Effector memory CD8-positive, alpha-beta T cell (primary cell): ENCODE measurements around the gene NUDT5.

Experiments used
- ATAC-seq: fragments of 150-1000 bp; cut with Tn5 transposase; replicated peaks from 2 replicates; pipeline ENCODE4 v1.10.0; 2021; ENCODE audit warnings: mild to moderate bottlenecking, moderate library complexity
- DNase-seq, 3 experiments: peaks; one replicate each; pipeline ENCODE4 v3.0.0; 2021
- H3K27ac Mint-ChIP-seq, 2 donors: one replicate each; pipeline ENCODE4 v1.8.0; 2022; ENCODE audit warnings: mild to moderate bottlenecking in 2 of 2, mixed read lengths in 2 of 2, moderate library complexity in 2 of 2
- H3K27me3 Mint-ChIP-seq, 2 donors: one replicate each; pipeline ENCODE4 v1.8.0; 2022; ENCODE audit warnings: mixed read lengths in 2 of 2
- H3K36me3 Mint-ChIP-seq: one replicate; pipeline ENCODE4 v1.8.0; 2022; ENCODE audit warnings: mild to moderate bottlenecking, moderate library complexity, mixed read lengths; ENCODE audit not compliant: insufficient read depth
- H3K4me1 Mint-ChIP-seq, 2 donors: one replicate each; pipeline ENCODE4 v1.8.0; 2022; ENCODE audit warnings: low read depth in 2 of 2, mixed read lengths in 2 of 2
- H3K4me3 Mint-ChIP-seq, 2 donors: one replicate each; pipeline ENCODE4 v1.8.0; 2022; ENCODE audit warnings: mild to moderate bottlenecking in 2 of 2, mixed read lengths in 2 of 2, moderate library complexity in 2 of 2
- H3K9me3 Mint-ChIP-seq, 2 donors: one replicate each; pipeline ENCODE4 v1.8.0; 2022; ENCODE audit warnings: mixed read lengths in 2 of 2

NUDT5 gene

GRCh38 chr10:12221323-12222298 lies 25.9 kb upstream of the NUDT5 start:
- DNase-seq: no peak
- Mint-ChIP-seq H3K4me3 (no peak overlapping the region), H3K36me3 (peaks cover 82% of the 10 kb centered on the region), H3K27me3 (no peaks in the 10 kb centered on the region), H3K27ac (peak overlapping the region; percentile 6 to 77), H3K4me1 (peaks cover 3 to 9% of the 10 kb centered on the region in 2 donors), H3K9me3 (no peaks in the 10 kb centered on the region)
- no peak for ATAC-seq

DNA sequence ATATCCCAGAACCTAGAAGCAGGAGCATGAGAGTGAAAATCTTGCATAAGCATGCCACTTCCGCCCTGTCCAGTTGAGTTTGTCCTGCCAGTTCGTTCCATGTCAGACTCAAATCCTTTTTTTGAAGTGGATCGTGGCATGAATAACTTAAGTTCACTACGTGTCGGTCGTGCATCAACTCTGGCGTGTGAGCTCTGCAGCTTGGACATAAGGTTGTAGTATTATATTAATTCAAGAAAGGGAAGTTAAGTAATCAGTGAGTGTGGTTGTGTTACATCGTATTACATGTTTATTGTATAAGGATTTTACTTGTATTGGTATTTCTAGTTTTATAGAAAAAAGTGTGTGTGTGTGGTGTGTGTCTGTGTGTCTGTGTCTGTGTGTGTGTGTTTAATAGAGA lies 23.3 kb upstream of the NUDT5 start:
- Mint-ChIP-seq H3K27ac (peak overlapping the region in 1 of 2 donors; percentile 70), H3K4me1 (peaks cover 10 to 22% of the 10 kb centered on the region in 2 donors), H3K27me3 (no peaks in the 10 kb centered on the region), H3K4me3 (no peak overlapping the region), H3K36me3 (peaks cover 69% of the 10 kb centered on the region), H3K9me3 (no peaks in the 10 kb centered on the region)
- no peak for ATAC-seq
- DNase-seq: no peak

- peak; percentile 47 to 54 (median 50) for DNase-seq
- Mint-ChIP-seq H3K36me3 (peaks cover 71% of the 10 kb centered on the region), H3K27me3 (no peaks in the 10 kb centered on the region), H3K27ac (peak overlapping the region; percentile 24 to 93), H3K4me1 (peaks cover 12 to 18% of the 10 kb centered on the region in 2 donors), H3K4me3 (peak overlapping the region; percentile 17 to 52), H3K9me3 (no peaks in the 10 kb centered on the region)
- peak; percentile 33 for ATAC-seq
These were observed 19.1 kb upstream of the NUDT5 start for GRCh38 chr10:12214763-12215218.

DNA sequence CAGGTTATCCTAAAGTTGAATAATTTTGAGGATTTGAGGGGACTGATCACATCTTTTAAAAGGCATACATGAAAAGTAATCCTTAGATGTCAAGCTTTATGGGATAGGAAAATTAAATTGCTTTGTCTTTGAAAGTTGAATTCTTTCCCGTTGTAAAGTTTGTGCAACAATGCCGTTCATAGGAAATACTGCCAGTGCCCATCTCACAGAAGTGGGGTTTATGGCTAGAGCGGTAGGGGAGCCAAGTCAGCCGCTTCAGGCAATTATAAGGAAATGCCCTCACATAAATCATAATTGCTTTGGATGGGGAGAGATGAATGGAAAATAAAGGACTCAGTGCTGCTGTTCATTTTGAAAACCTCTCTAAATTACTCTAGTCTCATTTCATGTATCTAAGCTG lies 18.4 kb upstream of the NUDT5 start:
- peak overlapping the region in 1 of 2 donors; percentile 93 for H3K27ac Mint-ChIP-seq
- no peak overlapping the region for H3K4me3 Mint-ChIP-seq
- H3K36me3 Mint-ChIP-seq: peaks cover 71% of the 10 kb centered on the region
- DNase-seq (no peak), ATAC-seq (no peak)
- no peaks in the 10 kb centered on the region for H3K9me3 Mint-ChIP-seq
- no peaks in the 10 kb centered on the region for H3K27me3 Mint-ChIP-seq
- peaks cover 11 to 19% of the 10 kb centered on the region in 2 donors for H3K4me1 Mint-ChIP-seq

- Mint-ChIP-seq H3K27ac (peak overlapping the region in 1 of 2 donors; percentile 93), H3K4me1 (peaks cover 13 to 24% of the 10 kb centered on the region in 2 donors), H3K27me3 (no peaks in the 10 kb centered on the region), H3K4me3 (no peak overlapping the region), H3K36me3 (peaks cover 67% of the 10 kb centered on the region), H3K9me3 (no peaks in the 10 kb centered on the region)
- ATAC-seq (no peak), DNase-seq (no peak)
These were observed 17.9 kb upstream of the NUDT5 start for GRCh38 chr10:12213621-12214020.

GRCh38 chr10:12212454-12212853 lies 16.8 kb upstream of the NUDT5 start:
- Mint-ChIP-seq H3K4me1 (peaks cover 13 to 29% of the 10 kb centered on the region in 2 donors), H3K9me3 (no peaks in the 10 kb centered on the region), H3K4me3 (no peak overlapping the region), H3K27ac (no peak overlapping the region), H3K27me3 (no peaks in the 10 kb centered on the region), H3K36me3 (peaks cover 60% of the 10 kb centered on the region)
- no peak for ATAC-seq
- DNase-seq: no peak

GRCh38 chr10:12208460-12208859 lies 12.8 kb upstream of the NUDT5 start:
- H3K36me3 Mint-ChIP-seq: peaks cover 64% of the 10 kb centered on the region
- no peak for ATAC-seq
- H3K27ac Mint-ChIP-seq: peak overlapping the region in 1 of 2 donors; percentile 30

GRCh38 chr10:12207114-12207513 lies 11.4 kb upstream of the NUDT5 start:
- Mint-ChIP-seq H3K36me3 (peaks cover 56% of the 10 kb centered on the region), H3K4me1 (peaks cover 14 to 30% of the 10 kb centered on the region in 2 donors), H3K27ac (peak overlapping the region in 1 of 2 donors; percentile 60), H3K9me3 (no peaks in the 10 kb centered on the region), H3K4me3 (no peak overlapping the region), H3K27me3 (no peaks in the 10 kb centered on the region)
- DNase-seq: no peak
- ATAC-seq: no peak

More at GRCh38 chr10:12208460-12208859, 12.8 kb upstream of the NUDT5 start:
- H3K9me3 Mint-ChIP-seq: no peaks in the 10 kb centered on the region
- no peaks in the 10 kb centered on the region for H3K27me3 Mint-ChIP-seq
- H3K4me3 Mint-ChIP-seq: no peak overlapping the region
- H3K4me1 Mint-ChIP-seq: peaks cover 9 to 22% of the 10 kb centered on the region in 2 donors
- DNase-seq: no peak

GRCh38 chr10:12205082-12205481 lies 9.4 kb upstream of the NUDT5 start:
- H3K4me1 Mint-ChIP-seq: peaks cover 22 to 40% of the 10 kb centered on the region in 2 donors
- no peaks in the 10 kb centered on the region for H3K27me3 Mint-ChIP-seq
- H3K27ac Mint-ChIP-seq: peak overlapping the region in 1 of 2 donors; percentile 13
- ATAC-seq (no peak), DNase-seq (no peak)
- peaks cover 46% of the 10 kb centered on the region for H3K36me3 Mint-ChIP-seq
- no peaks in the 10 kb centered on the region for H3K9me3 Mint-ChIP-seq
- H3K4me3 Mint-ChIP-seq: no peak overlapping the region

DNA sequence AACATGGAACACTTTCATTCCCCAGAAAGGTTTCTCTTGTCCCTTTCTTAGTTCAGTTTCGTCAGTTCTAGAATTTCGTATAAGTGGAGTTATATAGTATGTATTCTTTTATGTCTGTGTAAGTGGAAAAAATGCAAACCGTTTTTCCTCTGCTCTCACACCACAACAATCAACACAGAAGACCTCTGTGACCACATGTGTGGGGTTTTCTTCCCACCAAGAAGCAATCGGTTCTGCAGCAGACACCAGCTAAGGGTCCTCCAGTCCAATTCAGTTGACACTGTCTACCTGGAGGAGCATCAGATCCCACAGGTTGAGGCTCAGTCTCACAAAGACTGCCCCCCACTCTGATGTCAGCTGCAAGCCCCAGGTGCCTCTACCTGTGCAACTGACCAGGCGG lies 6.5 kb upstream of the NUDT5 start:
- H3K27ac Mint-ChIP-seq: peak overlapping the region in 1 of 2 donors; percentile 70
- H3K36me3 Mint-ChIP-seq: peaks cover 42% of the 10 kb centered on the region
- ATAC-seq (no peak), DNase-seq (no peak)
- H3K27me3 Mint-ChIP-seq: no peaks in the 10 kb centered on the region
- no peaks in the 10 kb centered on the region for H3K9me3 Mint-ChIP-seq
- peaks cover 21 to 34% of the 10 kb centered on the region in 2 donors for H3K4me1 Mint-ChIP-seq
- no peak overlapping the region for H3K4me3 Mint-ChIP-seq

- Mint-ChIP-seq H3K27ac (peak overlapping the region; percentile 0 to 16), H3K27me3 (no peaks in the 10 kb centered on the region), H3K4me1 (peaks cover 24 to 35% of the 10 kb centered on the region in 2 donors), H3K9me3 (no peaks in the 10 kb centered on the region), H3K36me3 (peaks cover 38% of the 10 kb centered on the region), H3K4me3 (peak overlapping the region; percentile 5 to 13)
- DNase-seq: no peak
- no peak for ATAC-seq
These were observed 5.9 kb upstream of the NUDT5 start for GRCh38 chr10:12201543-12201942.

GRCh38 chr10:12200850-12201249 lies 5.2 kb upstream of the NUDT5 start:
- Mint-ChIP-seq H3K27ac (peak overlapping the region in 1 of 2 donors; percentile 16), H3K9me3 (no peaks in the 10 kb centered on the region), H3K27me3 (no peaks in the 10 kb centered on the region), H3K4me1 (peaks cover 31 to 41% of the 10 kb centered on the region in 2 donors), H3K4me3 (peak overlapping the region; percentile 5 to 13), H3K36me3 (peaks cover 38% of the 10 kb centered on the region)
- ATAC-seq (no peak), DNase-seq (no peak)

DNA sequence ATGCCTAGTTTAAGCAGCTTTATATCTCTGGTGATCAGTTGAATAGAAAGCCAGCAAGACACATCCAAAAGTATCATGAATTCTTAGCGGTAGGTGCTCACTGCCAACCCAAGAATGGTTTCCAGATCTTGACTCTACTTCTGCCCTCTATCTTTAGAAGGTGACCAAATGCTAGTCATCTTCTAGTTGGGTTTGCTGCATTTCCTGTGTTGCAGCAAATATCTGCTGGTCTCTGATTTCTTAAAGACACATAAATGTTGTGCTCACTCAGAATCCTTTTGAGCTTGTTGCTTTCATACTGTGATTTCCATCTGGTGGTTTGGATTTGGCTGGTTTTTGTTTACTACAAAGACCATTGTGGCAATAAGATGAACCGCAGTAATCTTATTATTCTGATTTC lies 2.5 kb upstream of the NUDT5 start:
- Mint-ChIP-seq H3K27me3 (no peaks in the 10 kb centered on the region), H3K27ac (no peak overlapping the region), H3K9me3 (no peaks in the 10 kb centered on the region), H3K4me3 (peak overlapping the region in 1 of 2 donors; percentile 39), H3K4me1 (peaks cover 34 to 49% of the 10 kb centered on the region in 2 donors), H3K36me3 (peaks cover 36% of the 10 kb centered on the region)
- DNase-seq (no peak), ATAC-seq (no peak)
